Sigmoid colon (tissue), 7 donors: ENCODE data around the gene DDB1. TPM values are rescaled to one million over a fixed set of nuclear protein-coding genes. Genes with fewer than 3 reads are reported as not detected.
A peak's percentile ranks its signal among the peaks of the same experiment; 100 is the strongest.

Experiments
- DNase-seq: peaks from one replicate; pipeline ENCODE4 v3.0.0-alpha.2; 2019
- H3K27ac ChIP-seq, 4 donors: fragments of 200-600 bp; sonication (generic); one replicate each; pipeline ENCODE4 v1.5.1; 2016 to 2019; ENCODE audit warnings: mild to moderate bottlenecking in 1 of 4
- H3K27me3 ChIP-seq, 3 donors: fragments of 200-600 bp; sonication (generic); one replicate each; pipeline ENCODE4 v1.5.1; 2019; ENCODE audit warnings: mild to moderate bottlenecking in 1 of 3
- H3K36me3 ChIP-seq, 4 donors: fragments of 200-600 bp; sonication (generic); one replicate each; pipeline ENCODE4 v1.5.1; 2016 to 2019
- H3K4me1 ChIP-seq, 4 donors: fragments of 200-600 bp; sonication (generic); one replicate each; pipeline ENCODE4 v1.5.1; 2017 to 2019
- H3K4me3 ChIP-seq, 4 donors: fragments of 200-600 bp; sonication (generic); one replicate each; pipeline ENCODE4 v1.5.1; 2017 to 2019; ENCODE audit warnings: mild to moderate bottlenecking in 2 of 4, moderate library complexity in 1 of 4
- H3K9me3 ChIP-seq, 4 donors: fragments of 200-600 bp in 3 of 4; sonication (generic) in 3 of 4; one replicate each; pipeline versions ENCODE4 v1.5.1 to v1.6.1; 2013 to 2019
- CTCF ChIP-seq, 4 experiments: fragments of 450-650 bp in 3 of 4; fragments of 200-600 bp in 1 of 4; IDR thresholded peaks; one replicate each; pipeline ENCODE4 v1.5.1; 2016 to 2019; ENCODE audit warnings: antibody characterized with exemption in 4 of 4, mild to moderate bottlenecking in 3 of 4, moderate library complexity in 2 of 4
- EP300 ChIP-seq, 4 donors: sonication (generic); formaldehyde crosslinking; IDR thresholded peaks; one replicate each; pipeline ENCODE4 v1.6.1; 2017; ENCODE audit warnings: antibody characterized with exemption in 4 of 4
- POLR2A ChIP-seq, 2 donors: fragments of 450-650 bp; IDR thresholded peaks; one replicate each; pipeline ENCODE4 v1.6.1; 2016; ENCODE audit warnings: antibody characterized with exemption in 2 of 2, mild to moderate bottlenecking in 2 of 2, moderate library complexity in 2 of 2
- POLR2AphosphoS5 ChIP-seq, 4 donors: sonication (generic); formaldehyde crosslinking; IDR thresholded peaks; one replicate each; pipeline ENCODE4 v1.6.1; 2017; ENCODE audit warnings: antibody characterized with exemption in 4 of 4
- WGBS, 2 donors: extraction: QIAGEN DNeasy Blood & Tissue Kit; methylation state at CpG; one replicate each; pipeline ENCODE4 v1.1.7; 2013; 5-methylcytosine and 5-hydroxymethylcytosine counted together
- intact Hi-C: fragments of 100-400 bp; cut with DNase I; formaldehyde crosslinking; loops from one replicate; pipeline ENCODE4 v1.15.1; 2023
- polyA plus RNA-seq, 3 donors: library from polyadenylated mRNA; stranded (reverse); fragments of 200-250 nt; gene quantifications; one replicate each; pipeline ENCODE4 v1.2.3, GENCODE V29; 2013
- total RNA-seq, 4 donors: library from RNA; depleted of rRNA; stranded (reverse); fragments of >200 nt; gene quantifications; one replicate each; pipeline ENCODE4 v1.1.0, GENCODE V29; 2016
- donor health status: healthy with polysubstance abuse.
- donor health status: Bipolar disorder and iron deficiency.
- donor health status: healthy.

The DDB1 gene
- total RNA-seq: 100 to 1,000 TPM; 101 to 108 (median 105) TPM
- 100 to 1,000 TPM in 1 of 3 donors, 10 to 100 TPM in 2; 68.2 to 120 (median 75.1) TPM for polyA plus RNA-seq

- Histone ChIP-seq H3K9me3 (no peaks in the 10 kb centered on the region), H3K27me3 (no peaks in the 10 kb centered on the region), H3K36me3 (peaks cover 0 to 18% (median 9%) of the 10 kb centered on the region in 4 donors), H3K27ac (peak within 1 kb of the TSS; percentile 86 to 95 (median 90)), H3K4me3 (peak within 1 kb of the TSS; percentile 79 to 96 (median 92)), H3K4me1 (peaks cover 0 to 32% (median 24%) of the 10 kb centered on the region in 4 donors)
- intact Hi-C loops: loop anchor here (1.0 to 10.0 kb wide), 2 partner anchors 29 to 428 kb away; partner anchors contain the start of genes PRPF19 and TMEM138
- TF ChIP-seq POLR2A (IDR thresholded peaks at IDR 0.05): peak; percentile 65 to 67
- peak in 1 of 4 donors; percentile 56 for TF ChIP-seq EP300 (IDR thresholded peaks at IDR 0.05)
- TF ChIP-seq POLR2AphosphoS5 (IDR thresholded peaks at IDR 0.05): peak; percentile 76 to 91 (median 87)
- TF ChIP-seq CTCF (IDR thresholded peaks at IDR 0.05): no peak
- WGBS, 2 donors: 0% methylated on average over 81 of the region's 81 CpGs
- DNase-seq: peak; percentile 97
These were observed at the start of gene DDB1, which contains the start of gene TKFC for GRCh38 chr11:61332797-61333549. TSS of gene DDB1 (minus strand) at chr11:61333105. CDS start at chr11:61332968, 137 bp downstream. TSS of gene TKFC (plus strand) at chr11:61333228. CDS start at chr11:61334729, 1,501 bp downstream.

- Histone ChIP-seq H3K4me3 (no peak overlapping the region), H3K9me3 (no peaks in the 10 kb centered on the region), H3K36me3 (peaks cover 0 to 4% (median 0%) of the 10 kb centered on the region in 4 donors), H3K4me1 (peaks cover 0 to 6% (median 3%) of the 10 kb centered on the region in 4 donors), H3K27me3 (no peaks in the 10 kb centered on the region), H3K27ac (no peak overlapping the region)
- no peak for TF ChIP-seq CTCF (IDR thresholded peaks at IDR 0.05)
- TF ChIP-seq POLR2A (IDR thresholded peaks at IDR 0.05): no peak
- no peak for TF ChIP-seq POLR2AphosphoS5 (IDR thresholded peaks at IDR 0.05)
- no peak for TF ChIP-seq EP300 (IDR thresholded peaks at IDR 0.05)
- intact Hi-C loops: no loop called here
- WGBS, 2 donors: 26 to 79% methylated on average over 9 of the region's 9 CpGs
- no peak for DNase-seq
These were observed 48.0 kb upstream of the DDB1 start for GRCh38 chr11:61380884-61381283.

GRCh38 chr11:61378713-61379313 is 45.9 kb upstream of the DDB1 start:
- peak in 3 of 4 donors; percentile 34 to 61 (median 41) for TF ChIP-seq POLR2AphosphoS5 (IDR thresholded peaks at IDR 0.05)
- TF ChIP-seq POLR2A (IDR thresholded peaks at IDR 0.05): no peak
- no peaks in the 10 kb centered on the region for H3K27me3 ChIP-seq
- H3K9me3 ChIP-seq: no peaks in the 10 kb centered on the region
- WGBS, 2 donors: 91 to 93% methylated on average over 5 of the region's 5 CpGs
- intact Hi-C loops: no loop called here
- peak; percentile 81 for DNase-seq
- peaks cover 0 to 17% (median 0%) of the 10 kb centered on the region in 4 donors for H3K36me3 ChIP-seq
- H3K4me1 ChIP-seq: no peaks in the 10 kb centered on the region
- no peak overlapping the region for H3K4me3 ChIP-seq
- H3K27ac ChIP-seq: peak overlapping the region; percentile 5 to 69 (median 47)

GRCh38 chr11:61377461-61378160 is 44.7 kb upstream of the DDB1 start:
- no peak for TF ChIP-seq POLR2A (IDR thresholded peaks at IDR 0.05)
- no peak for TF ChIP-seq CTCF (IDR thresholded peaks at IDR 0.05)
- TF ChIP-seq POLR2AphosphoS5 (IDR thresholded peaks at IDR 0.05): no peak
- TF ChIP-seq EP300 (IDR thresholded peaks at IDR 0.05): no peak
- Histone ChIP-seq H3K27me3 (no peaks in the 10 kb centered on the region), H3K9me3 (no peaks in the 10 kb centered on the region), H3K36me3 (peaks cover 0 to 17% (median 0%) of the 10 kb centered on the region in 4 donors), H3K4me1 (no peaks in the 10 kb centered on the region), H3K27ac (no peak overlapping the region), H3K4me3 (no peak overlapping the region)
- DNase-seq: no peak
- 94 to 96% methylated on average over 6 of the region's 6 CpGs for WGBS, 2 donors
- intact Hi-C loops: no loop called here
